ENCODE measurements around the gene SASH1.

- TF ChIP-seq, protein P1, sequence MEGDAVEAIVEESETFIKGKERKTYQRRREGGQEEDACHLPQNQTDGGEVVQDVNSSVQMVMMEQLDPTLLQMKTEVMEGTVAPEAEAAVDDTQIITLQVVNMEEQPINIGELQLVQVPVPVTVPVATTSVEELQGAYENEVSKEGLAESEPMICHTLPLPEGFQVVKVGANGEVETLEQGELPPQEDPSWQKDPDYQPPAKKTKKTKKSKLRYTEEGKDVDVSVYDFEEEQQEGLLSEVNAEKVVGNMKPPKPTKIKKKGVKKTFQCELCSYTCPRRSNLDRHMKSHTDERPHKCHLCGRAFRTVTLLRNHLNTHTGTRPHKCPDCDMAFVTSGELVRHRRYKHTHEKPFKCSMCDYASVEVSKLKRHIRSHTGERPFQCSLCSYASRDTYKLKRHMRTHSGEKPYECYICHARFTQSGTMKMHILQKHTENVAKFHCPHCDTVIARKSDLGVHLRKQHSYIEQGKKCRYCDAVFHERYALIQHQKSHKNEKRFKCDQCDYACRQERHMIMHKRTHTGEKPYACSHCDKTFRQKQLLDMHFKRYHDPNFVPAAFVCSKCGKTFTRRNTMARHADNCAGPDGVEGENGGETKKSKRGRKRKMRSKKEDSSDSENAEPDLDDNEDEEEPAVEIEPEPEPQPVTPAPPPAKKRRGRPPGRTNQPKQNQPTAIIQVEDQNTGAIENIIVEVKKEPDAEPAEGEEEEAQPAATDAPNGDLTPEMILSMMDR (IDR thresholded peaks at IDR 0.05; ENCODE audit: low read length), result no peak
- TF ChIP-seq EZH2 (IDR thresholded peaks at IDR 0.05; ENCODE audit: borderline replicate concordance, low read length), result no peak
These were observed 227.8 kb downstream of the SASH1 start for GRCh38 chr6:148570456-148570855.
